ENCODE results near the gene AQP12B.

Gene AQP12B

GRCh38 chr2:240642061-240642805, 40.5 kb downstream of the AQP12B start:
- Histone ChIP-seq H3K27me3 (ENCODE audit: control insufficient read depth, low read length) (no peaks in the 10 kb centered on the region), H4K20me1 (ENCODE audit: control insufficient read depth, insufficient read depth, low read depth, low read length) (no peaks in the 10 kb centered on the region)
- TF ChIP-seq CTCF (IDR thresholded peaks at IDR 0.05; ENCODE audit: low read depth, low read length, poor library complexity, severe bottlenecking) (no peak), EZH2phosphoT487 (IDR thresholded peaks at IDR 0.05; ENCODE audit: borderline replicate concordance, low read length) (no peak)

GRCh38 chr2:240640939-240641338, 41.7 kb downstream of the AQP12B start:
- H3K27me3 ChIP-seq (ENCODE audit: control insufficient read depth, low read length), result no peaks in the 10 kb centered on the region

More at GRCh38 chr2:240642061-240642805, 40.5 kb downstream of the AQP12B start:
- Histone ChIP-seq H3F3A (ENCODE audit: control insufficient read depth, insufficient read depth) (no peaks in the 10 kb centered on the region), H3K79me2 (ENCODE audit: control insufficient read depth, low read length) (no peaks in the 10 kb centered on the region), H3K36me3 (ENCODE audit: control insufficient read depth, low read length) (no peaks in the 10 kb centered on the region), H3K4me1 (ENCODE audit: control insufficient read depth, low read length) (no peaks in the 10 kb centered on the region), H3K27ac (ENCODE audit: low read depth, low read length) (no peak overlapping the region), H3K9me2 (replicated peaks; ENCODE audit: control insufficient read depth, low read length) (no peaks in the 10 kb centered on the region), H3K4me3 (ENCODE audit: low read length) (no peak overlapping the region), H3K9me3 (ENCODE audit: control insufficient read depth, insufficient read depth, low read length) (peaks cover 8% of the 10 kb centered on the region; the same call in 1 of the 2 replicates), H3K4me2 (ENCODE audit: low read length) (no peak overlapping the region)

GRCh38 chr2:240639566-240639965, 43.1 kb downstream of the AQP12B start:
- no peaks in the 10 kb centered on the region for H3K4me1 ChIP-seq (ENCODE audit: control insufficient read depth, low read length)
- H3K27ac ChIP-seq (ENCODE audit: low read depth, low read length), result no peak overlapping the region
- no peaks in the 10 kb centered on the region for H4K20me1 ChIP-seq (ENCODE audit: control insufficient read depth, insufficient read depth, low read depth, low read length)
- TF ChIP-seq CTCF (IDR thresholded peaks at IDR 0.05; ENCODE audit: low read depth, low read length, poor library complexity, severe bottlenecking), result no peak
- TF ChIP-seq EZH2phosphoT487 (IDR thresholded peaks at IDR 0.05; ENCODE audit: borderline replicate concordance, low read length), result no peak
- no peaks in the 10 kb centered on the region for H3K79me2 ChIP-seq (ENCODE audit: control insufficient read depth, low read length)
- no peaks in the 10 kb centered on the region for H3K27me3 ChIP-seq (ENCODE audit: control insufficient read depth, low read length)
- H3K4me2 ChIP-seq (ENCODE audit: low read length), result no peak overlapping the region
- H3F3A ChIP-seq (ENCODE audit: control insufficient read depth, insufficient read depth), result no peaks in the 10 kb centered on the region
- H3K9me3 ChIP-seq (ENCODE audit: control insufficient read depth, insufficient read depth, low read length), result peaks cover 8% of the 10 kb centered on the region; the same call in 1 of the 2 replicates
- no peaks in the 10 kb centered on the region for H3K36me3 ChIP-seq (ENCODE audit: control insufficient read depth, low read length)
- no peaks in the 10 kb centered on the region for H3K9me2 ChIP-seq (replicated peaks; ENCODE audit: control insufficient read depth, low read length)
- H3K4me3 ChIP-seq (ENCODE audit: low read length), result no peak overlapping the region

More at GRCh38 chr2:240640939-240641338, 41.7 kb downstream of the AQP12B start:
- Histone ChIP-seq H3K4me1 (ENCODE audit: control insufficient read depth, low read length) (no peaks in the 10 kb centered on the region), H3K4me2 (ENCODE audit: low read length) (no peak overlapping the region), H3K36me3 (ENCODE audit: control insufficient read depth, low read length) (no peaks in the 10 kb centered on the region), H3K9me2 (replicated peaks; ENCODE audit: control insufficient read depth, low read length) (no peaks in the 10 kb centered on the region), H4K20me1 (ENCODE audit: control insufficient read depth, insufficient read depth, low read depth, low read length) (no peaks in the 10 kb centered on the region), H3K79me2 (ENCODE audit: control insufficient read depth, low read length) (no peaks in the 10 kb centered on the region), H3K27ac (ENCODE audit: low read depth, low read length) (no peak overlapping the region), H3K9me3 (ENCODE audit: control insufficient read depth, insufficient read depth, low read length) (peaks cover 8% of the 10 kb centered on the region; the same call in 1 of the 2 replicates), H3K4me3 (ENCODE audit: low read length) (no peak overlapping the region), H3F3A (ENCODE audit: control insufficient read depth, insufficient read depth) (no peaks in the 10 kb centered on the region)
- TF ChIP-seq EZH2phosphoT487 (IDR thresholded peaks at IDR 0.05; ENCODE audit: borderline replicate concordance, low read length) (no peak), CTCF (IDR thresholded peaks at IDR 0.05; ENCODE audit: low read depth, low read length, poor library complexity, severe bottlenecking) (no peak)

Measured in DOHH2 (cell line).